HG02870 (cell line): ENCODE measurements around the gene SSTR5.

Experiments
- ATAC-seq: cut with Tn5 transposase; IDR thresholded peaks from one replicate; pipeline ENCODE4 v1.9.1; 2021; ENCODE audit warnings: mild to moderate bottlenecking, moderate library complexity; ENCODE audit not compliant: unreplicated experiment

SSTR5 gene

DNA sequence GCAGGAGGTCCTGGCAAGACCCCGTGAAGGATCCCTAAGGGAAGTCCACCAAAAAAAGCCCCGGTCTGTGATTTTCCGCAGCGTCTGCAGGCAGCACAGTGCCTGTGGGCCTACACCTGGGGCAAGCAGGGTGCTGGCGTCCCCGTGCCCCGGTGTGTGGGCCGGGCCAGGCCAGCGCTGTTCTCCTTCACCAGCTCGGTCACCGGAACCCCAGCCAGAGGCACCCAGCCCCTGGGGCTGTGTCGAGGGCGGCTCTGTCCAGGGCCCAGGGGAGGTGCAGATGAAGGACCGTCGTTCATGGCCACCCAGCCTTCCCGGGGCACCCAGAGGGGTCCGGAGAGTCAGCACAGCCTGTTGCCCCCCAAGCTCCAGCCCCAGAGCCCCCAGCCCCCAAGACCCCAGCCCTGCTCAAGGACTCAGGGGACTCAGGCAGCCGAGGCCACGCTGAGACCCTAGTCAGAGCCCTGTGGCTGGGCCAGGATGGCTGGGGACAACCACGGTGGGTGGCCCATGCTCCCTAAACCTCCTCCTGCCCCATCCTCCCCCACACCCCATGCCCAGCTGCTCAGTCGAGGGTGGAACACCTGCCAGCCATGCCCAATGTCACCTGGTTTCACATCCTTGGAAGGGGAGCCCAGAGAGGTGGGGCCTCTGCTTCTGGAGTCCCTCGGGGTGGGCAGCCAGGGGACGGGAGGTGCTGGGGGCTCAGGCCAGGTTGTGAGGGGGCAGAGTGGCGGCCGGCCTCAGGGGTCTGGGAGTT lies 29.2 kb downstream of the SSTR5 start:
- no peak for ATAC-seq

DNA sequence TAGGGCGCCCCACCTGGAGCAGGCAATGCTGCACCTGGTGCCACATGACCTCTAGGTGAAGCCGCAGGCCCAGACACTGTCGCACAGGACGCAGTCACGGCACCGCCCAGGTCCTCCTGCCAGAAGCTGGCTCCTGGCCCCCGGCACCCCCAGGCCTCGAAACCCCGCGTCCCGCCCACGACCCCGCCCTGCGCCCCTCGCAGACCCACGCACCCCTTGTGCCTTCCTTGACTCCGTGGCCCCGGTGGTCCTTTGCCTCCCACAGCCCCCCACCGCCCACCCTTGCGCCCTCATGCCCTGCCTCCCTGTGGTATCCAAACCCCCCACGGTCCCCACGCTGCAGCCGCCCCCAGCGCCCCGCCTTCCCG lies 29.8 kb downstream of the SSTR5 start:
- ATAC-seq: no peak

DNA sequence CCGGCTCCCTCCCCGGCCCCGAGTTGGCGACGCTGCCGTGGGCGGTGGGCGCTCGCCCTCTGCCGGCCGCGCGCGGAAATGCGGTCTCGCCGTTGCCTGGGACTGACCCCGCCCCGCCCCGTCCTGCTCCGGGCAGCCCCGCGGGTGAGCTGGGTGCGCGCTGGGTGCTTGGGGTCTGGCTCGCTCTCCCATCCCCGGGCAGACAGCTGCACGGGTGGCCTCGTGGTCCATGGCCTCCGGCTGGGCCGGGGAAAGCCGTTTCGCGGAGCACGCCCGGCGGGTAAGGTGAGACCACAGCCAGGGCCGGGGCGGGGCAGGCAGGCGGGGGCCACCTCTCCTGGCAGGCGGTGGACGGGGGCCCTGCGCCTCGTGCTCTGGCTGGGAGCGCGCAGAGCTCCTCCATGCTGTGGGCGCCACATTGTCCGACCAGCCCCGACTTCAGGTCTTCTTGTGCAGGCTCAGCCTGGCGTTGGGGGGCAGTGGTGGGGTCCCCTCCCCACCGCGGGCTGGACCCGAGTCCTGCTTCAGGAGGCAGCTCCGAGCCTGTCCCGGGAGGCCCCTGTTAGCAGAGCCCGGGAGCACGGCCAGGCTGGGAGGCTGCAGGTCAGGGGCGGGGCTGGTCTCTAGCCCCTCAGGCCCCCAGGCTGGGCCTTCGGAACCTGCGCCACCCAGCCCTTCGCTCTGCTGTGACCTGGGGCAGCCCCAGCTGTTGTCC lies 30.5 kb downstream of the SSTR5 start:
- no peak for ATAC-seq

DNA sequence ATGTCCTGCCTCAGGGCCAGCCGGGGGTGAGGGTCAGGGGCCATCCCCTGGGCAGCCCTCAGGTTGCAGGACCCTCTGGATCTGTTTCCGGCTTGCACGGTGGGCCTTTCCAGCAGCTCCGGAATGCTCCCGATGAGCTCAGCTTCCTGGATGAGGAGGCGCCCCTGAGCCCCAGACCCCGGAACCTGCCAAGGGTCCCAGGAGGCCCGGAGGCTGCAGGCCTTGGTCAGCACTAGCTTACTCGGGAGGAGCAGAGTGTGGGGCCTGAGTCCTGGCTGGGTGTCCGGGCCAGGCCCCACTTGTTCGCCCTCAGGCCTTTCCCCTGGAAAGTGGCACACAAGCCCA lies 31.1 kb downstream of the SSTR5 start:
- no peak for ATAC-seq

DNA sequence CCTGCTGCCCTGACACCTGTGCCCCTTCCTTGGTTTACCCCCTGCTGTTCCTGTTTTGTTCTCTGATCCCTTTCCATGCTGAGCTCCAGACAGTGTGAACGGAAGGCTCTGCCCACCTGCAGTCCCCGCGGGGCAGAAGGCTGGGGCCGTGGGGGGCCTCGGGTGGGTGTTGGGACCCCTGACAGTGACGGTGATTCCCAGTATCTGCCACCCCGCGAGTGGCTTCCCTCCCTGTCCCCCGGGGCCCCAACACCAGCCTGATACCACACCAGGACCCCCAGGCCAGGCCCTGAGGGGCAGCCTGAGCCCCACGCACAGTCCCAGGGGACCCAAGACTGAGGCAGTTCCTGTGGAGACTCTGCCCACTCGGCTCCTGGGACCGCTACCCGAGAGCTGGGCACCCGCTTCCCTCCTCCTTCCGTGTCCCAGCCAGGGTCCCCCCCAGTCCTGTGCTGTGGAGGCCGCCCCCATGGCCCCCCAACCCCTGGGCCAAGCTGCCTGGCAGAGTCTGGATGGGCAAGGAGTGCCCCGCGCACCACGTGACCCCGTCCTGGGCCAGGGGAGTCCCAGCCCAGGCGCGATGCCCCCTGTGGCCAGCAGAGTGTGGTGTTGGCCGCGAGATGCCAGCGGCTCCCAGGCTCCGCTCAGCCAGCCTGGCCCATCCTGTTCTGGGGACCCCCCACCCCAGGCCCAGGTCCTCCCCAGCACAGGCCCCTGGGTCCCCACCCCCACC lies 33.5 kb downstream of the SSTR5 start:
- ATAC-seq: no peak

- no peak for ATAC-seq
Observed at GRCh38 chr16:1106659-1107058, 34.1 kb downstream of the SSTR5 start.

DNA sequence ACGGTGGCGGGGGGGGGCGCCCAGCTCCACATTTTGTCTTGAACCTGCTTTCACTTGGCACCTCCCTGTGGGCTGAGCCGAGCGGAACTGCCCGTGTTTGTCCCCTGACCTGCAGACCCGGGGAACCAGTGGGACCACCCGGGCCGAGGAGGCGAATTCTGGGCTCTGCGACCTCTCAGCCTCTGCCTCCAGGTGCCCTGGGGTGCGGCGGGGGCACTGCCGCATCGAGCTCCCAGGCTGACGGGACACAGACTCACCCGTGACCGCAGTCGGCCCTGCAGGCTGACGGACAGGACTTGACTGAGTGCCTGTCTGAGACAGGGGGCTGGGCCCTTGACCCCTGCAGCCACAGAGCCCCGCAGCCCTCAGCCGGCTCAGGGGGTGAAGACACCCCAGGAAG lies 34.6 kb downstream of the SSTR5 start:
- no peak for ATAC-seq

DNA sequence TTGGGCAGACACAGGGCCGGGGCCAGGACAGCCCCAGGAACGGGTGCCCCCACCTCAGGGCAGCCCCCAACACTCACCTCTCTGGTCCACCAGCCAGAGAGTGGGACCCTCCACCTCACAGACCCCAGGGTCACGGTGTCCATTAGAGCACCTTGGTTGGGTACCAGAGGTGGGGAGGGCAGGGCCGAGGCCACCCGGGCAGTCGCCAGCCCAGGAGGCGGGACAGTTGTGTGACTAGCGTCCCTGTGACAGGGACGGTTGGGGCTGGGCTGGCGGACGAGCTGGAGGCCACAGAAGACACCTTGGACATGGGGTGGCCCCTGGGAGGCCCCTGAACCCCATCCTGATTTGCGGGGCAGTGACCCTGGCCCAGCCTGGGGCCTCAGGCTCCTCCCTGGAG lies 35.2 kb downstream of the SSTR5 start:
- ATAC-seq: no peak

GRCh38 chr16:1108299-1109252 lies 36.0 kb downstream of the SSTR5 start:
- no peak for ATAC-seq

DNA sequence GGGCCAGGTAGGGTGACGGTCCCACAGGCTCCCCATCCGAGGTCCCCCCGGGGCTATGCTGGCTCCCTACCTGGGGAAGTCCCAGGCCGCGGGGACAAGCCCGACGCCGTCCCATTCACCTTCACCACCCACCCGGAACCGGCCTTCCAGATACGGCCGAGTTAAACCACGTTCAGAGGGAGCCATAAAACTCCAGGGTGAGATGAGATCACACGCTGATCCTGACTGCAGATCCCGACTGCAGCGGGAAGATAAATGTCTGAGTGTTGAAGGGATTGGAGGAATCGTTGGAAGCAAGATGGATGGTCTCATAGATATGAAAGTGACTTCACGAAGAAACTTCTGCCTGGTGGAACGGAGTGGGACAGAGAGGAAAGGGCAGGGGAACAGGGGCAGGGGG lies 37.1 kb downstream of the SSTR5 start:
- ATAC-seq: no peak

- ATAC-seq: no peak
Observed at GRCh38 chr16:1112506-1113184, 40.1 kb downstream of the SSTR5 start.

DNA sequence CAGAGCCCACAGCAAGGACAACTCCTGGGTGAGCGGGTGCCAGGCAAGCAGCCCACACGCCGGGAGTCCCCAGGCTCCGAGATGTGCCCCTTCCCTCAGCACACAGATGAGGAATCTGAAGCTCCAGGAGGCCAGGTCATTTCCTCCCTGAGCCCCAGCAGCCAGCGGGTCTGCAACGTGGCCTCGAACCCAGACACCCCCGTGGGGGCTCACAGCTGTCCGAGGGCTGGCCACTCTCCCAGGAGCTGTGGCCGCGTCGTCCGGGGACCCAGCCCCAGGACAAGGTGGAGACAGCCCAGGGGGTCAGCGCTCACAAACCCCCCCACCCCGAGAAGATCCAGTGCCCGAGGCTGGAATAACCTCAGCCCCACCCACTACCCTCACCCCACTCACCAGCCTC lies 40.9 kb downstream of the SSTR5 start:
- no peak for ATAC-seq

GRCh38 chr16:1113889-1114526 lies 41.5 kb downstream of the SSTR5 start:
- ATAC-seq: no peak

DNA sequence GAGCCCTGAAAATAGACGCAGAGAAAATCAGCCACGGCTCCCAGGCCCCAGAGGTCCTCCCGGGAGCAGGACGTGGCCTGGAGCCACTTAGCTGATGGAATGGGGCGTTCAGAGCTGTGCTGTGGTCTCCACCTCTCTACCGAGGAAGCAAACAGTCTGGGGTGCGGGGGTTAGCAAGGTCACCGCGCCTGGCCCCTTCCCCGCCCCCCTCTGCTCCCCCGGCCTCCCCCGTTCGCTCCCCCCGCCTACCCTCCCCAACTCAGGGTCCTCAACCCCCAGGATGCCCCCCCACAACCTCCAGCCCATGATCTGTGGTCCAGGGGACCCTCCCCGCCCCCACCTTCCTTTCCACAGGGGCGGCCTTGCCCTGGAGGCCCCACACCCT lies 44.1 kb downstream of the SSTR5 start:
- no peak for ATAC-seq

DNA sequence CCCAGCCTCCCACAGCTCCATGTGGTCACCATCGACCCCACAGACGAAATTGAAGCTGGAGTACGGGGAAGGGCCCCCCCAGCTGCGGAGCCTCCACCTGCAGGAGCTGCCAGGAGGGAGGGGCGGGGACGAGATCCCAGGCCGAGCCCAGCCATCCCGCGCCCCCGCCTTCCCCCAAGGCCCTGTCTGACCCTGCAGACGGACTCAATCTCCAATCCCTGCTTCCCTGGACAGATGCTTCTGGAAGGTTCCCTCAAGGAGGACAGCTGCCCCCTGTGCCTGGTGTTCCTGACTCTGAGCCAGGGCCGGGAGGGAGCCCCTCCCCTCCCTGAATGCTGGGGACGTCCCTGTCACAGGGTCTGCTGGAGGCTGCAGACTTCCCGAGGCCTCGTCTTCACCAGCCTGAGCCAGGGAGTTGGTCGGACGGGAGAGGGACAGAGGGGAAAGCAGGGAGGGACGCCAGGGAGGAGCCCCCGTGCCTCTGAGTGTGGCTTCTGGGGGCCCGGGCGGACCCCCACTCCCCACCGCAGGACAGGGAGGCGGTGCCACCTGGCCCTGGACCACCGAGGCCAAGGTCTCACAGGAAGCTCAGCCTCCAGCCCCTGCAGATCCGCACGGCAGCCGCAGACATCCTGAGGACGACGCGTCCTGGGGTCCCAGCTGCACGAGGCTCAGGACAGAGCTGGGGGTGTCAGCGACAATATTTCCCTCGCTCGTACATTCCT lies 44.8 kb downstream of the SSTR5 start:
- no peak for ATAC-seq

DNA sequence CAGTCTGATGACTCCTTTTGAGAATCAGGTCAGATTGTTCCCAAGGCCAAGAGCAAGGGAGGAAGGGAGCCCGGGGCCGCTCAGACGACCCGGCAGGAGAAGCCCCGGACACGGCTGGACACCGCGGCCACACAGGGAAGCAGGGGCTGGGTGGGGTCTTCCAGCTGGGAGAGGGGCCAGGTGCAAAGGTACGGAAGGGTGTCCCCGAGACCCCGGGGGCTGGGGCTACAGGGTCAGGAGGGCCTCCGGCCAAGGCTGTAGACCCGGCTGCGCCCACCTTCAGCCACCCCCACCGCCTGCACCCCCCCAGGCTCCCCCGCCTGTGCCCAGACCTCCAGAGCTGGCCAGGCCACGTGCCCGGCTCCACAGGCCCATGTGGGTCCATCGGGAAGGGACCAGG lies 45.4 kb downstream of the SSTR5 start:
- ATAC-seq: no peak

- ATAC-seq: no peak
Observed at GRCh38 chr16:1119129-1119528, 46.6 kb downstream of the SSTR5 start.

DNA sequence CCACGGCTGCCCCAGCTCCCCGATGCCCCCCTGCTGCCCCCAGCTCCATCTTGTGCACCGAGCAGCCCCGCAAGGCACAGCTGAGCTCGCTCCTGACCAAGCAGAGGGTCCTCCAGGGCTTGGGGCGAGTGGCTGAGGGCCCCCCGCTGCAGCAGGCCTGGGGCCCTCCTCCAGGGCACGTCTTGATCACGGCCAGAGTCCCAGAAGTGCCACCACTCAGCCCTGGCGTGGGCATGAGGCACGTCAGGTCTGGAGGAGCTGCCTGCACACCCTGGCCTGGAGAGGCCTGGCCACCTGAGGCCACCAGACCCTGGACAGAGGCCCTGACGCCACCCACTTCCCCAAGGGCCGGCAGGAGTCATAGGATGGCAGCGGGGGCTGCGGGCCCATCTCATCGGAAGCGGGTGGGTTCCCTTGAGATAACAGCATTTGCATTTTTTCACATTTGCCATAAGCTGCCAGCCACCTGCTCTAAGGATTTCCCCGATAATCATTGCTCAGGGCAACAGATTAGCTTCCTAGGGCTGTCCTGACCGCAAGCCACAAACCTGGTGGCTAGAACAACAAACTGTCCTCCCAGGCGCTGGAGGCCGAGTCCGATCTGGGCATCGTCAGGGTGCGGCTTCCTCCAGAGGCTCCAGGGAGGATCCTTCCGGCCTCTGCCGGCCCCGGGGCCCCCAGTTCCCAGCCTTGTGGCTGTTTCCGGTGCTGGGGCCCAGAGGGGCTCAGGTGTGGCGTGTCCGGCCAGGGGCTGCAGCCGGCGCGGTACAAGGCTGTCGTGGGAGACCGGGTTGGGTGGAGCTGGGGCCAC lies 47.4 kb downstream of the SSTR5 start:
- ATAC-seq: no peak

- ATAC-seq: no peak
Observed at GRCh38 chr16:1120577-1120941, 48.0 kb downstream of the SSTR5 start.
